GM19023 (cell line): ENCODE data around the gene UPP2.

Source experiments
- ATAC-seq: cut with Tn5 transposase; IDR thresholded peaks from one replicate; pipeline ENCODE4 v1.9.1; 2021; ENCODE audit warnings: mild to moderate bottlenecking, moderate library complexity; ENCODE audit not compliant: unreplicated experiment

UPP2 gene

GRCh38 chr2:158103411-158104012 is 1.8 kb downstream of the UPP2 start:
- no peak for ATAC-seq

GRCh38 chr2:158104903-158105302 is 3.2 kb downstream of the UPP2 start:
- no peak for ATAC-seq

- no peak for ATAC-seq
Measured at GRCh38 chr2:158112992-158113391, 11.3 kb downstream of the UPP2 start.

- no peak for ATAC-seq
Measured at GRCh38 chr2:158113741-158114295, 12.1 kb downstream of the UPP2 start.

- ATAC-seq, result no peak
Measured at GRCh38 chr2:158114516-158114915, 12.8 kb downstream of the UPP2 start.

GRCh38 chr2:158115202-158115767 is 13.6 kb downstream of the UPP2 start:
- ATAC-seq, result no peak

- ATAC-seq, result no peak
Measured at GRCh38 chr2:158116936-158117335, 15.3 kb downstream of the UPP2 start.

- ATAC-seq, result no peak
Measured at GRCh38 chr2:158120102-158120501, 18.4 kb downstream of the UPP2 start.

GRCh38 chr2:158120664-158121641 is 19.3 kb downstream of the UPP2 start:
- ATAC-seq, result no peak

- no peak for ATAC-seq
Measured at GRCh38 chr2:158124896-158125295, 23.2 kb downstream of the UPP2 start.

GRCh38 chr2:158125756-158126498 is 24.3 kb downstream of the UPP2 start:
- no peak for ATAC-seq

GRCh38 chr2:158127380-158127804 is 25.7 kb downstream of the UPP2 start:
- ATAC-seq, result no peak

GRCh38 chr2:158128168-158128973 is 26.7 kb downstream of the UPP2 start:
- no peak for ATAC-seq

GRCh38 chr2:158129037-158129436 is 27.4 kb downstream of the UPP2 start:
- ATAC-seq, result no peak

GRCh38 chr2:158130832-158131473 is 29.3 kb downstream of the UPP2 start:
- no peak for ATAC-seq

- ATAC-seq, result no peak
Measured at GRCh38 chr2:158131483-158131912, 29.8 kb downstream of the UPP2 start.

- ATAC-seq, result no peak
Measured at GRCh38 chr2:158131919-158132566, 30.4 kb downstream of the UPP2 start.

GRCh38 chr2:158134055-158134454 is 32.4 kb downstream of the UPP2 start:
- ATAC-seq, result no peak

GRCh38 chr2:158134655-158135054 is 33.0 kb downstream of the UPP2 start:
- no peak for ATAC-seq
